Measurements from ENCODE around the gene BCORL1.

Gene BCORL1

DNA sequence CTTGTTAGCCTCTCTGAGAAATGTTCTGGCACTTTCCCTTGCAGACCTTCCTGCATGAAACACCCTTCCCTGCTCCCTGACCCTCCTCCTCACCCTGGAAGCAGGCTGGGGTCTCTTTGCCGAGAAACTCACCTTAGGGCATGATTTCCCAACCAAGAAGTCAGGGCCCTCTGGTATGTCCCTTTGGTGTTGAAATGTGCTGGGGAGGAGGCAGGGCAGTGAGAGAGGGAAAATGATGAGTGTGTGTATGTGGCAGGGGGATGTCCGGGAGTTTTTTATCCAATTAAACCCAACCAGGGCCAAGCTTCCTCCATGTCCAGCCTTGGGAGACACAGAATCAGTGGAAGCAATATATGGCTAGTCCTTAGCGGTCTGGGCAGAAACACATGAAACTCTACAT lies 122.8 kb downstream of the BCORL1 start:
- WGBS, 2 experiments, result 80 to 92% methylated on average over 1 to 3 of the region's 3 CpGs
- H3K4me3 ChIP-seq (ENCODE audit: insufficient read depth, low read depth, low read length), result no peak overlapping the region
- H3K36me3 ChIP-seq (ENCODE audit: control insufficient read depth, insufficient read depth, low read length), result no peaks in the 10 kb centered on the region
- H3K4me1 ChIP-seq (ENCODE audit: control insufficient read depth, insufficient read depth, low read length), result peaks cover 13% of the 10 kb centered on the region
- no peak overlapping the region for H3K27ac ChIP-seq (ENCODE audit: insufficient read depth, low read depth, low read length, poor library complexity, severe bottlenecking)
- peaks cover 22% of the 10 kb centered on the region for H3K27me3 ChIP-seq (ENCODE audit: control insufficient read depth, insufficient read depth, low read length, poor library complexity, severe bottlenecking)
- no peaks in the 10 kb centered on the region for H3K9me3 ChIP-seq (ENCODE audit: control insufficient read depth, low read length)

DNA sequence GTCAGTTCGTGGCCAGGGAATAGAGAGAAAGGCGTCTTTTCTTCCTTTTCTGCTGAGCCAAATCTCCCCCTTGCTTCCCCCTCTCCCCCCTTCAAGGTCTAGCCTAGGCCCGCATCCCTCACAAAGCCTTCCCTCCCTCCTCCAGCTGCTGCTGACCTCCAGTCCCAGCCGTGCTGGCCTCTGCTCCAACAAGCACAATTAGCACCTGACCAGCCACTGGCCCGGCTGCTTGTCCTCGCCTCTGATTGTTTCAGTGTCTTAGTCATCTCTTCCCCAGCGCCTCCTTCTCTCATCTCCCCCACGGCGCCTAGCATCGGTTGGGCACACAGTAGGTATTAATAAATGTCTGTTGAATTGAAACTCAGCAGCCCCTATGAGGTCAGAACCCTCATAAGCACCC lies 123.6 kb downstream of the BCORL1 start:
- H3K27ac ChIP-seq (ENCODE audit: insufficient read depth, low read depth, low read length, poor library complexity, severe bottlenecking), result no peak overlapping the region
- 17 to 44% methylated on average over 6 to 10 of the region's 10 CpGs for WGBS, 2 experiments
- peaks cover 30% of the 10 kb centered on the region for H3K27me3 ChIP-seq (ENCODE audit: control insufficient read depth, insufficient read depth, low read length, poor library complexity, severe bottlenecking)
- H3K4me3 ChIP-seq (ENCODE audit: insufficient read depth, low read depth, low read length), result no peak overlapping the region
- no peaks in the 10 kb centered on the region for H3K9me3 ChIP-seq (ENCODE audit: control insufficient read depth, low read length)
- H3K36me3 ChIP-seq (ENCODE audit: control insufficient read depth, insufficient read depth, low read length), result no peaks in the 10 kb centered on the region
- H3K4me1 ChIP-seq (ENCODE audit: control insufficient read depth, insufficient read depth, low read length), result peaks cover 13% of the 10 kb centered on the region
